ENCODE results near the gene ARHGEF4.

DNA sequence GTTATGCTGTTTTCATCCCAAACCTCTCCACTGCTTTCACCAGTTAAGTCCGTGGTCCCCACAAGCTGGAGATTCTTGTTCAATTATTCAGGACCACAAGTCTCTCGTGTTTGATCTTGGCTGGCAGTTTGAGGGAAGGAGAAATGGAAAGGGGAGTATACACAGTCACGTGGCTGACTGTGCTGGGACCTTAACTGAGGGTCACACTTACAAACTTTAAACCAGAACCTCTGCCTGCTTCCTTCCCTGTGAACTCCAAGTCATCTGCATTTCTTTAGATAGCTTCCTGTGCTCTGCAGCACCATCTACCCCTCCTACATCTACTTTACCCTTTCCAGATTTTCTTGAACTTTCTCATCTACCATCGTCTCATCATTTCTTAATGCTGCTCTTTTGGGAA is 91.7 kb downstream of the ARHGEF4 start:
- TF ChIP-seq POLR2A (IDR thresholded peaks at IDR 0.05): no peak
- TF ChIP-seq, protein P1, sequence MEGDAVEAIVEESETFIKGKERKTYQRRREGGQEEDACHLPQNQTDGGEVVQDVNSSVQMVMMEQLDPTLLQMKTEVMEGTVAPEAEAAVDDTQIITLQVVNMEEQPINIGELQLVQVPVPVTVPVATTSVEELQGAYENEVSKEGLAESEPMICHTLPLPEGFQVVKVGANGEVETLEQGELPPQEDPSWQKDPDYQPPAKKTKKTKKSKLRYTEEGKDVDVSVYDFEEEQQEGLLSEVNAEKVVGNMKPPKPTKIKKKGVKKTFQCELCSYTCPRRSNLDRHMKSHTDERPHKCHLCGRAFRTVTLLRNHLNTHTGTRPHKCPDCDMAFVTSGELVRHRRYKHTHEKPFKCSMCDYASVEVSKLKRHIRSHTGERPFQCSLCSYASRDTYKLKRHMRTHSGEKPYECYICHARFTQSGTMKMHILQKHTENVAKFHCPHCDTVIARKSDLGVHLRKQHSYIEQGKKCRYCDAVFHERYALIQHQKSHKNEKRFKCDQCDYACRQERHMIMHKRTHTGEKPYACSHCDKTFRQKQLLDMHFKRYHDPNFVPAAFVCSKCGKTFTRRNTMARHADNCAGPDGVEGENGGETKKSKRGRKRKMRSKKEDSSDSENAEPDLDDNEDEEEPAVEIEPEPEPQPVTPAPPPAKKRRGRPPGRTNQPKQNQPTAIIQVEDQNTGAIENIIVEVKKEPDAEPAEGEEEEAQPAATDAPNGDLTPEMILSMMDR (IDR thresholded peaks at IDR 0.05): no peak
